ENCODE measurements around the gene FAM169A. TPM values are rescaled to one million over a fixed set of nuclear protein-coding genes. Genes with fewer than 3 reads are reported as not detected.

FAM169A gene
- polyA plus RNA-seq, 4 donors, result 1.5 to 24.8 (median 17.1) TPM

Other genes with a start within 250 kb of the FAM169A start
- 10 to 100 TPM; 35.7 to 77.6 (median 72.8) TPM for gene ENC1, start 225.7 kb downstream of the FAM169A start, polyA plus RNA-seq (ENCODE audit: insufficient read length in 4 of 4)
- gene HEXB, start 181.2 kb downstream of the FAM169A start, polyA plus RNA-seq (ENCODE audit: insufficient read length in 4 of 4), result 100 to 1,000 TPM; 101 to 149 (median 122) TPM
- 10 to 100 TPM; 31.9 to 55.8 (median 53.5) TPM for gene GFM2, start 99.3 kb downstream of the FAM169A start, polyA plus RNA-seq (ENCODE audit: insufficient read length in 4 of 4)
- 100 to 1,000 TPM; 204 to 352 (median 230) TPM for gene NSA2, start 99.1 kb downstream of the FAM169A start, polyA plus RNA-seq (ENCODE audit: insufficient read length in 4 of 4)
- 10 to 100 TPM in 3 of 4 donors, under 1 TPM in 1; 0.40 to 19.2 (median 16.5) TPM for gene GCNT4, start 186.2 kb upstream of the FAM169A start, polyA plus RNA-seq (ENCODE audit: insufficient read length in 4 of 4)

All from left renal pelvis (tissue), 4 donors.